Lung (tissue), 12 donors: ENCODE measurements around the gene DFFA. TPM values are rescaled to one million over a fixed set of nuclear protein-coding genes. Genes with fewer than 3 reads are reported as not detected.
A peak's percentile ranks its signal among the peaks of the same experiment; 100 is the strongest.

Source experiments
- ATAC-seq: fragments of 200-7000 bp; cut with Tn5 transposase; one replicate; pipeline ENCODE4 v1.9.1; 2020; ENCODE audit warnings: moderate number of reproducible peaks; ENCODE audit not compliant: insufficient read depth, low FRiP score
- DNase-seq, 3 donors: peaks; one replicate each; pipeline ENCODE4 v3.0.0-alpha.2; 2013 to 2017
- H3K27ac ChIP-seq, 2 donors: one replicate each; pipeline ENCODE4 v1.5.1; 2013; ENCODE audit warnings: mild to moderate bottlenecking in 2 of 2, moderate library complexity in 2 of 2, control low read depth in 1 of 2, inconsistent platforms in 1 of 2, low read depth in 1 of 2, low read length in 1 of 2
- H3K27me3 ChIP-seq, 3 donors: one replicate each; pipeline ENCODE4 v1.5.1; 2013; ENCODE audit warnings: low read length in 2 of 3; ENCODE audit not compliant: control insufficient read depth in 3 of 3, insufficient read depth in 3 of 3
- H3K36me3 ChIP-seq, 4 donors: one replicate each; pipeline ENCODE4 v1.5.1; 2013; ENCODE audit warnings: low read length in 4 of 4, mild to moderate bottlenecking in 1 of 4, moderate library complexity in 1 of 4; ENCODE audit not compliant: control insufficient read depth in 4 of 4, insufficient read depth in 4 of 4
- H3K4me1 ChIP-seq, 5 donors: one replicate each; pipeline ENCODE4 v1.5.1; 2013; ENCODE audit warnings: low read length in 5 of 5, mild to moderate bottlenecking in 2 of 5, moderate library complexity in 1 of 5; ENCODE audit not compliant: control insufficient read depth in 5 of 5, insufficient read depth in 5 of 5
- H3K4me3 ChIP-seq: one replicate; pipeline ENCODE4 v1.5.1; 2013; ENCODE audit warnings: mild to moderate bottlenecking, control low read depth, moderate library complexity
- H3K9ac ChIP-seq, 2 donors: one replicate each; pipeline ENCODE4 v1.5.1; 2013; ENCODE audit warnings: low read length in 2 of 2, control low read depth in 1 of 2; ENCODE audit not compliant: insufficient read depth in 1 of 2
- H3K9me3 ChIP-seq, 4 donors: one replicate each; pipeline ENCODE4 v1.5.1; 2013; ENCODE audit warnings: low read length in 3 of 4, mild to moderate bottlenecking in 1 of 4, moderate library complexity in 1 of 4; ENCODE audit not compliant: control insufficient read depth in 4 of 4, insufficient read depth in 3 of 4
- CTCF ChIP-seq: IDR thresholded peaks from 2 replicates; pipeline ENCODE4 v1.5.1; 2012; ENCODE audit warnings: mild to moderate bottlenecking; ENCODE audit errors: control extremely low read depth, extremely low read depth
- WGBS, 2 donors: extraction: QIAGEN DNeasy Blood & Tissue Kit; methylation state at CpG; one replicate each; pipeline ENCODE4 v1.1.7; 2013; 5-methylcytosine and 5-hydroxymethylcytosine counted together
- polyA plus RNA-seq, 2 donors: library from polyadenylated mRNA; stranded (reverse); fragments of 200-250 nt; gene quantifications; one replicate each; pipeline ENCODE4 v1.2.1, GENCODE V29; 2013
- total RNA-seq, 2 donors: library from RNA; depleted of rRNA in 1 of 2; stranded (reverse); fragments of >200 nt in 1 of 2; gene quantifications; one replicate each; pipeline ENCODE4 v1.2.1, GENCODE V29; 2014 to 2021
- donor health status: control.
- donor health status: control.
- donor health status: Bipolar disorder and iron deficiency.
- donor health status: healthy.
- donor health status: DM: yes; HTN: yes; CAD: no.

Gene DFFA
- total and polyA plus RNA-seq, 4 donors, result 13.8 to 37.4 (median 27.1) TPM

GRCh38 chr1:10471411-10472219 lies 714 bp downstream of the DFFA start:
- WGBS, 2 donors, result 11 to 13% methylated on average over 23 of the region's 23 CpGs
- DNase-seq, result peak in 1 of 3 donors; percentile 24
- peak overlapping the region in 1 of 2 donors; percentile 84 for H3K27ac ChIP-seq
- H3K9ac ChIP-seq, result peak overlapping the region; percentile 34 to 55
- peaks cover under 1 to 11% (median 10%) of the 10 kb centered on the region in 4 donors for H3K36me3 ChIP-seq
- H3K27me3 ChIP-seq, result no peaks in the 10 kb centered on the region
- no peak for ATAC-seq
- H3K9me3 ChIP-seq, result no peaks in the 10 kb centered on the region
- peaks cover 2 to 18% (median 5%) of the 10 kb centered on the region in 5 donors for H3K4me1 ChIP-seq
- TF ChIP-seq CTCF, result no peak
- peak overlapping the region; percentile 87 for H3K4me3 ChIP-seq

DNA sequence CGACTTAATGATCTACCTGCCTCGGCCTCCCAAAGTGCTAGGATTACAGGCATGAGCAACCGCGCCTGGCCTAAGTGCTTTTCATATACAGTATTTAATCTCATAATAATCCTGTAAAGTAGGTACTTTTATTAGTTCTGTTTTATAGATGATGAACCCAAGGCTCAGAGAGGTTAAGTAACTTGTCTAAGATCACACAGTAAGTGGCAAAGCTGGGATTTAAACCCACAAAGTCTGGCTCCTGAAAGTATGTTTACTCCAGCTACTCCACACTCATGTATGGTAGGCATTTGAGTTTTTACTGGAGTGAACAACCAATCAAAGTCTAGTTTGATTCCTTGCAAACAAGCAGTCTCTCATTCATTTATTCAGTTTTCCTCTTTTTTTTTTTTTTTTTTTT lies 2.3 kb downstream of the DFFA start:
- Histone ChIP-seq H3K9me3 (no peaks in the 10 kb centered on the region), H3K4me3 (no peak overlapping the region), H3K9ac (no peak overlapping the region), H3K36me3 (peaks cover 8 to 18% (median 14%) of the 10 kb centered on the region in 4 donors), H3K27me3 (no peaks in the 10 kb centered on the region), H3K4me1 (peaks cover 0 to 9% (median 2%) of the 10 kb centered on the region in 5 donors), H3K27ac (no peak overlapping the region)
- DNase-seq (no peak), ATAC-seq (no peak)
- 95 to 97% methylated on average over 4 of the region's 4 CpGs for WGBS, 2 donors
- no peak for TF ChIP-seq CTCF

DNA sequence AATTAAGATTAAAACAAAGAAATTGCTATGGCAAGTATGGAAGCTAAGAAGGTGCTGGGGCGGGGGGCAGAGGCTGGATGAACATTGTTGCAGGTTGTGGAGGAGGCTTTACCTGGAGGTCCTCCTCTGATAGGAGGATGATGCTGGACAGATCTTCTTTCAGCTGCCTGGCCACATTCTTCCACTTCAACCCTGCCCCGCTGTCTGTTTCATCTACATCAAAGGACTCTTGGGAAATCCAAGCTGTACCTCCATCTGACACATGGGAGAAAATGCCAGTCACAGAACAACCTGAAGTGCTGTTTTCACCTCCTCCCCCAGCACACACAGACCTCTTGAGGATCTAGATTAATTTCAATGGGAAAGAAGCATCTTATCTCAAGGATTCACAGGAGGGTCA lies 5.3 kb downstream of the DFFA start:
- Histone ChIP-seq H3K4me3 (no peak overlapping the region), H3K27me3 (no peaks in the 10 kb centered on the region), H3K9me3 (no peaks in the 10 kb centered on the region), H3K36me3 (peaks cover 13 to 31% (median 19%) of the 10 kb centered on the region in 4 donors), H3K9ac (no peak overlapping the region), H3K4me1 (peaks cover 0 to 9% (median 0%) of the 10 kb centered on the region in 5 donors), H3K27ac (no peak overlapping the region)
- DNase-seq (no peak), ATAC-seq (no peak)
- 96 to 100% methylated on average over 2 of the region's 2 CpGs for WGBS, 2 donors
- no peak for TF ChIP-seq CTCF
